ENCODE results near the gene PTPN9. TPM values are rescaled to one million over a fixed set of nuclear protein-coding genes. Genes with fewer than 3 reads are reported as not detected.
"Not testable (repeated sequence)": the region's sequence is repeated elsewhere in the genome, so short reads cannot be mapped to it uniquely, and the experiment has no call there.

PTPN9 gene
- total and polyA plus RNA-seq, 2 of the 13 experiments (the other 11 are each of a cell fraction or from before 2014, with no cell fraction given): 16.6 to 19.9 TPM

DNA sequence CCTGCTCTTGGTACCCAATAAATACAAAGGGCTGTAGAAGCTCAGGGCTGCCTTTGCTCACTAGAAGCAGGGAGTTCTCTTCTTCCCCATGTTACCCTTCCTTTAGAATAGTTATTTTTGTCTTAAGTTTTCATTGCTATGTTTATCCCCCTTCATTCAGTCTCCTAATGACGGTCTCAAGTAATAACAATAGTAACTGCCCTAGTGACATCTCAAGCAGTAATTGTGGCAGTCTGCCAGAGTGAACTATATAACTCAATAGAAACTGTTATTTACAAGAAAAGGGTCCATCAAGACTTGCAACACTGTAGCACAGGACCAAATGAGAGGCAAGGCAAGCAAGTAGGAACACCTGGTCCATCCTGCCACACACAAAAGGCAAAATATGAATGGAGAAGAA is 95.2 kb downstream of the PTPN9 start:
- Histone ChIP-seq H3K27ac (ENCODE audit: extremely low read length, insufficient read depth, low read length) (no peak overlapping the region), H3K4me3 (replicated peaks in 1 of 3; ENCODE audit: insufficient read depth in 1 of 3, low read depth in 2 of 3, low read length in 3 of 3) (no peak overlapping the region), H3K9ac (ENCODE audit: insufficient read depth, low read depth, low read length) (no peak overlapping the region), H3K4me2 (ENCODE audit: low read depth, low read length) (no peak overlapping the region), H3K36me3 (replicated peaks in 1 of 2; ENCODE audit: control insufficient read depth in 1 of 2, insufficient read depth in 2 of 2, low read length in 2 of 2) (peaks cover 3 to 22% of the 10 kb centered on the region in 2 experiments; a peak in 4 of 5 replicates), H3K4me1 (ENCODE audit: insufficient read depth, low read length) (no peaks in the 10 kb centered on the region), H4K20me1 (ENCODE audit: insufficient read depth, low read length) (no peaks in the 10 kb centered on the region), H2AFZ (ENCODE audit: low read length) (no peak overlapping the region), H3K9me3 (ENCODE audit: low read length) (no peaks in the 10 kb centered on the region), H3K79me2 (ENCODE audit: insufficient read depth, low read length) (no peaks in the 10 kb centered on the region), H3K27me3 (ENCODE audit: control insufficient read depth in 1 of 2, insufficient read depth in 2 of 2, low read length in 2 of 2) (no peaks in the 10 kb centered on the region)
- intact Hi-C loops (cut with micrococcal nuclease; ENCODE audit: unreplicated experiment): no loop called here
- no peak for DNase-seq (ENCODE audit: low spot score)
- no TSS peak for BruUV-seq (replicated peaks)
- in situ Hi-C loops (cut with HindIII; ENCODE audit: extremely low pct_ligation_motif_present, low pct_unique_long_range_greater_than_20kb): no loop called here
- TF ChIP-seq, protein P1, sequence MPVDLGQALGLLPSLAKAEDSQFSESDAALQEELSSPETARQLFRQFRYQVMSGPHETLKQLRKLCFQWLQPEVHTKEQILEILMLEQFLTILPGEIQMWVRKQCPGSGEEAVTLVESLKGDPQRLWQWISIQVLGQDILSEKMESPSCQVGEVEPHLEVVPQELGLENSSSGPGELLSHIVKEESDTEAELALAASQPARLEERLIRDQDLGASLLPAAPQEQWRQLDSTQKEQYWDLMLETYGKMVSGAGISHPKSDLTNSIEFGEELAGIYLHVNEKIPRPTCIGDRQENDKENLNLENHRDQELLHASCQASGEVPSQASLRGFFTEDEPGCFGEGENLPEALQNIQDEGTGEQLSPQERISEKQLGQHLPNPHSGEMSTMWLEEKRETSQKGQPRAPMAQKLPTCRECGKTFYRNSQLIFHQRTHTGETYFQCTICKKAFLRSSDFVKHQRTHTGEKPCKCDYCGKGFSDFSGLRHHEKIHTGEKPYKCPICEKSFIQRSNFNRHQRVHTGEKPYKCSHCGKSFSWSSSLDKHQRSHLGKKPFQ (CRISPR knock-in tag; IDR thresholded peaks at IDR 0.05; ENCODE audit: insufficient replicate concordance): no peak
- TF ChIP-seq, protein P2, sequence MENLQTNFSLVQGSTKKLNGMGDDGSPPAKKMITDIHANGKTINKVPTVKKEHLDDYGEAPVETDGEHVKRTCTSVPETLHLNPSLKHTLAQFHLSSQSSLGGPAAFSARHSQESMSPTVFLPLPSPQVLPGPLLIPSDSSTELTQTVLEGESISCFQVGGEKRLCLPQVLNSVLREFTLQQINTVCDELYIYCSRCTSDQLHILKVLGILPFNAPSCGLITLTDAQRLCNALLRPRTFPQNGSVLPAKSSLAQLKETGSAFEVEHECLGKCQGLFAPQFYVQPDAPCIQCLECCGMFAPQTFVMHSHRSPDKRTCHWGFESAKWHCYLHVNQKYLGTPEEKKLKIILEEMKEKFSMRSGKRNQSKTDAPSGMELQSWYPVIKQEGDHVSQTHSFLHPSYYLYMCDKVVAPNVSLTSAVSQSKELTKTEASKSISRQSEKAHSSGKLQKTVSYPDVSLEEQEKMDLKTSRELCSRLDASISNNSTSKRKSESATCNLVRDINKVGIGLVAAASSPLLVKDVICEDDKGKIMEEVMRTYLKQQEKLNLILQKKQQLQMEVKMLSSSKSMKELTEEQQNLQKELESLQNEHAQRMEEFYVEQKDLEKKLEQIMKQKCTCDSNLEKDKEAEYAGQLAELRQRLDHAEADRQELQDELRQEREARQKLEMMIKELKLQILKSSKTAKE (CRISPR knock-in tag; IDR thresholded peaks at IDR 0.05; ENCODE audit: borderline replicate concordance): no peak
- TF ChIP-seq HOXA9 (CRISPR knock-in tag; IDR thresholded peaks at IDR 0.05; ENCODE audit: borderline replicate concordance) (no peak), ZNF839 (CRISPR knock-in tag; IDR thresholded peaks at IDR 0.05; ENCODE audit: borderline replicate concordance) (no peak), MLLT10 (CRISPR knock-in tag; IDR thresholded peaks at IDR 0.05) (no peak)
- CTCF ChIA-PET (ENCODE audit: low intra/inter-chr PET ratio, low total read pairs): no interaction called here
- POLR2A ChIA-PET: no interaction called here
- 100% methylated on average over 1 of the region's 1 CpG for WGBS (ENCODE audit: low lambda C conversion rate)
- ATAC-seq: no peak
- no peak for FAIRE-seq

DNA sequence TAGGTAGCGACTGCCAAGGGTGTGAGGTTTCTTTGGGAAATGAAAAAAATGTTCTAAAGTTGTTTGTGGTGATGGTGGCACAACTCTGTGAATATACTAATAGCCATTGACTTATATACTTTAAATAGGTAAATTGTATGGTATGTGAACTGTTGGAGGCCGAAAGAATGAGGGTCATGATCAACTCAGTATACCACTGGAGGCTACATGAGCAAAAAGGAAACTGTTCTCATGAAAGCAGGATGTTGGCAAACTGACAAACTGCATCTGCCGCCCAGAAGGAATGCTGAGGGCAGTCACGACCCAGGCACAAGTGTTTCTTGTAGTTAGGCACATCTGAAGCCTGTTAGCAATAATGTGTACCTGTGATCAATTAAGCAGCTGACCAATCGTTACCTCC is 95.6 kb downstream of the PTPN9 start:
- H3K9me3 ChIP-seq (ENCODE audit: low read length); CTCF ChIA-PET (ENCODE audit: low intra/inter-chr PET ratio, low total read pairs); H2AFZ ChIP-seq (ENCODE audit: low read length); POLR2A ChIA-PET; ATAC-seq; DNase-seq (ENCODE audit: low spot score); H3K79me2 ChIP-seq (ENCODE audit: insufficient read depth, low read length); FAIRE-seq; H3K9ac ChIP-seq (ENCODE audit: insufficient read depth, low read depth, low read length); intact Hi-C loops (cut with micrococcal nuclease; ENCODE audit: unreplicated experiment); H4K20me1 ChIP-seq (ENCODE audit: insufficient read depth, low read length); in situ Hi-C loops (cut with HindIII; ENCODE audit: extremely low pct_ligation_motif_present, low pct_unique_long_range_greater_than_20kb); H3K27ac ChIP-seq (ENCODE audit: extremely low read length, insufficient read depth, low read length); H3K4me3 ChIP-seq (replicated peaks in 1 of 3; ENCODE audit: insufficient read depth in 1 of 3, low read depth in 2 of 3, low read length in 3 of 3); H3K4me1 ChIP-seq (ENCODE audit: insufficient read depth, low read length); BruUV-seq (replicated peaks); H3K27me3 ChIP-seq (ENCODE audit: control insufficient read depth in 1 of 2, insufficient read depth in 2 of 2, low read length in 2 of 2); H3K4me2 ChIP-seq (ENCODE audit: low read depth, low read length): not testable (repeated sequence)
- H3K36me3 ChIP-seq (replicated peaks in 1 of 2; ENCODE audit: control insufficient read depth in 1 of 2, insufficient read depth in 2 of 2, low read length in 2 of 2): peaks cover 3 to 25% of the 10 kb centered on the region in 2 experiments
- WGBS (ENCODE audit: low lambda C conversion rate): 88% methylated on average over 5 of the region's 5 CpGs

Measured in HepG2 (cell line).